SH-SY5Y (cell line): ENCODE data around the gene NUCKS1.

Experiments used
- GATA2 ChIP-seq: IDR thresholded peaks from 2 replicates; pipeline ENCODE4 v1.6.1; 2011; ENCODE audit warnings: mild to moderate bottlenecking, low read depth, low read length
- GATA3 ChIP-seq: IDR thresholded peaks from 2 replicates; pipeline ENCODE4 v1.6.1; 2011; ENCODE audit warnings: low read depth, mild to moderate bottlenecking, low read length, moderate library complexity

DNA sequence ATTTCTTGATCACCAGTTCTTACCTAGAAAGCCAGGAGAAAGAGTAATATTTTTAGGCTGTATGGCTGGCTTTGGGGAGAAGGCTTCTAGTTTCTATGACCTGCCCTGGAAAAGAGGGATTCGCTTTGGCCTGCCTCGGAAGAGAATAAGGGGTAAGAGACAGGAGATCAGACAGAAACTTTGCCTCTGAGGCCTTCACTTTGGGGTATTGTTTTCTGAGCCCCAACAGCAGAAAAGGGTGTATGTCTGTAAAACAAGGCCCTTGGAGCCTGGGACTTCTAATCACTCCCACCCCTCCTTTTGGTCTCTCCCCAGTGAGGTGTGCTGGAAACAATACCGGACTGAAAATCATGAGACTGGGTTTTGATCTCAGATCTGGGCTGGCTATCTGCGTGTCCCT lies 74.7 kb downstream of the NUCKS1 start:
- TF ChIP-seq GATA2, result no peak
- TF ChIP-seq GATA3, result no peak
